NCI-H2227 treated with DMSO at 0.1 percent for 48 hours (cell line): Measurements from ENCODE around the gene CISD1.
A peak's percentile ranks its signal among the peaks of the same experiment; 100 is the strongest.
"Not testable (repeated sequence)": the region's sequence is repeated elsewhere in the genome, so short reads cannot be mapped to it uniquely, and the experiment has no call there.

Experiments used
- DNase-seq: peaks from one replicate; lab custom pipeline; 2025; lab: John Stamatoyannopoulos, UW

Gene CISD1

DNA sequence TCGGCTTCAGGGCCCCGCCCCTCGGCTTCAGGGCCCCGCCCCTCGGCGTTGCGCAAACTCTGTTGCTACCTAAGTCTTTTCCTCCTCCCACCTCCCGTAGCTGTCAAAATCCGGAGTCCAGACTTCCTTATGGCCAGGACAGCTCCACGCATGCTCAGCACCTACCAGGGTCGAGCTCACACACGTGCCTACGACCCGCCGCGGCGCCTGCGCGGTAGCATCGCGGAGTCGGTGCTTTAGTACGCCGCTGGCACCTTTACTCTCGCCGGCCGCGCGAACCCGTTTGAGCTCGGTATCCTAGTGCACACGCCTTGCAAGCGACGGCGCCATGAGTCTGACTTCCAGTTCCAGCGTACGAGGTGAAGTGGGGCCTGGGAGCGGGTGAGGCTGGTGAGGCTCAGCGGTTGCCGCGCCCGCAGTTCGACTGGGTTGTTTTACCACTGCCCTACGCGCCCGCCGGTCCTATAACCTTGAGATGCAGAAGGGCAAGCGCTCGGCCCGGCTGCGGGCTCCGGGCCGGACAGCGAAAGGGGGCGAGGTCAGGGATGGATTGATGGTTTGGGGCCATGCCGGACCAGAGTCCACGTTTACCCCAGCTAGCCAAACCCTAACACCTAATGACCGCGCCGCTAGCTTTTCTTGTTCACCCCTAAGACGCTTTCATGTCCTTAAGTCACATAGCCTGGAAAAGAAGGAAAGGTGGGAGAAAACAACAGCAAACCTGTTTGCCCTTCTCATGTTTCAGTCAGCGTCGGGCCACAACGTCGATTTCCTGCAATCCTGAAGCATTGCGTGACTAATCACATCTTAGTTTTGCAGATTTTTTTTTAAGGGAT, at the start of gene CISD1:
TSS of gene CISD1 (plus strand) at position 217 of the 836 bp plus-strand sequence. CDS start at position 329, 112 bp downstream.
- DNase-seq = peak; percentile 93

DNA sequence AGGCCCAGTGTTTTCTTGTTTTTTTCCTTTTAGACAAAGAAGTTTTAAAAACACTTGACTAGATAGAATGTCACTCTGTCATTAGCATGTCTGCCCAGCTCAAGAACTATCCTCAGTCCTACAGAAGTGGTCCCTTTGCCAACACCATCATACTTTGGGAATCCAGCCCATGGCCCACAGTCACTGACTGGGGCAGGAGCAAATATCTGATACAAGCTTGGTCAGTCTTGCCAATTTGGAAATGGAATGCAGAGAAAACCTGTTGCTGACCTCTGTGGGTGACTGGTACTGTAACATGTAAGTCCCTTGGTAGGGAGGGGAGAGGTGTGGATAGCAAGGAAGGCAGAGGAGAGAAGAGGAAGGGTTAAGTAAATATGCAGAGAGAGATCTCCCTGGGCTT, 49.1 kb upstream of the CISD1 start:
- no peak for DNase-seq

- no peak for DNase-seq
Measured at GRCh38 chr10:58220769-58221451, 48.1 kb upstream of the CISD1 start.

GRCh38 chr10:58225654-58226053, 43.3 kb upstream of the CISD1 start:
- DNase-seq = no peak

- DNase-seq = not testable (repeated sequence)
Measured at GRCh38 chr10:58229856-58230255, 39.1 kb upstream of the CISD1 start.

DNA sequence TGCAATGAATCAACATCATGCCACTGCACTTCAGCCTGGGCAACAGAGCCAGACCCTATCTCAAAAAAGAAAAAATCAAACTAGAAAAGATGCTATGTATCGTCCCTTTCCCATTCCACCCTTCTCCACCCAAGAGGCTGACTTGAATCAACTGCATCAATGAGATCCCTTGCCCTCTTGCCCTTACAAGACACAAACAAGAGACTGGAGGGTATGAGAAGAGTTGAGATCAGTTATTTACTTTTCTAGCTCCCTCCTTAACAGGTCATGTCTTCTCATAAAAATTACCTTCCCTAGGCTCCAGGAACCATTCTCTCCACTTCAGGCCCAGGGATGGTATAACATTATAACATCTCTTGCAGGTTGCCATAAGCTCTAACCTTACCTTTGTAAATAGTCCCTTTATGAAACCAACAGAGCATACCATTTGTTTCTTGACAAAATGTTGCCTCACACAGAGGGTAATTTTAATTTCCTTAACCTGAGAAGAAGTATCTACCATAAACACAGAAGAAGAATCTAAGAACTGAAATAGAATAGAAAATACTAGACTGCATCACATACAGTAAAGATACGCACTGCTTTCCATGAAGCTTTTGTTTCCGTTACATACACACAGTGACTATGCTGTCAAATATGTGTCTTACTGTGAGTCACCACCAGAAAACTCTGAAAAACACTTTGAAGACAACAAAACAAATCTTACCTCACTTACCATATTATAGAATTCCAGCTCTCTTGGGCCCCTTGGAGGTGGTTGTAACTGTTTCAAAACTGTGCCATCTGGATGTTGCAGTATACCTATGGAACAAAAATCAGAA, 31.7 kb upstream of the CISD1 start:
- DNase-seq = no peak

DNA sequence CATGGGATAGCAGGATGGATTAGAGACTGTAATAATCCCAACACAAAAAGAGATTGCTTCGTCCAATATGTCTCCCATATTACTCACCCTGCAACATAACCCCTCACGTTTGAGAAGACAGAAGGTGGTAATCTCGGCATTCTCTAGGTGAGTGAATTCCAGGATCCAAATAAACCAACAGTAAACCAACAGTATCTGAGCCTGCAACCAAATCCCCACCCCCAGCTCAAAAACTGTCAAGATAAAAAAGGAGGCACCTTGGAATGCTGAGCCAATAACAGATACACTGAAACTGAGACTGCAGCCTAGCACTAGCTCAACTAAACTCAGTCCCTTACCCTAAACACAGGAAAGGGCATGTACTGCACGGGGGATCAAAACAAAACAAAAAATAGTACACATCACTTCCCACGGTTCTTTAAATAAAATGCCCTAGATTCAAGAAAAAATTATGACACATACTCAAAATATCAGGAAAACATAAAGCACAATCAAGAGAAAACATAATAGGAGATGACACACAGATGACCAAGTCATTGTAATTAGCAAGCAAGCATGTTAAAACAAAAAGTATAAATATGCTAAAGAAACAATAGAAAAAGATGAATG, 29.3 kb upstream of the CISD1 start:
- no peak for DNase-seq

GRCh38 chr10:58240531-58240930, 28.4 kb upstream of the CISD1 start:
- no peak for DNase-seq

GRCh38 chr10:58241346-58241745, 27.6 kb upstream of the CISD1 start:
- DNase-seq = no peak

DNA sequence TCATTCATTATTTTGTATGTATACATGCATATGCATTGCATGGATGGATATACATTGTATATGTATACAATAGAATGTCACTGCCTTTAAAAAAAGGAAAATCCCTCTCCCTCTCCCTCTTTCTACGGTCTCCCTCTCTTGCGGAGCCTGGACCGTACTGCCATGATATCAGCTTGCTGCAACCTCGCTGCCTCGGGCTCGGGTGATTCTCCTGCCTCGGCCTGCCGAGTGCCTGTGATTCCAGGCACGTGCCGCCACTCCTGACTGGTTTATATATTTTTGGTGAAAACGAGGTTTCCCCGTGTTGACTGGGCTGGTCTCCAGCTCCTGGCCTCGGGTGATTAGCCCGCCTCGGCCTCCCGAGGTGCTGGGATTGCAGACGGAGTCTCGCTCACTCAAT, 25.7 kb upstream of the CISD1 start:
- no peak for DNase-seq

- not testable (repeated sequence) for DNase-seq
Measured at GRCh38 chr10:58243801-58244200, 25.2 kb upstream of the CISD1 start.

GRCh38 chr10:58244242-58244641, 24.7 kb upstream of the CISD1 start:
- DNase-seq = not testable (repeated sequence)

DNA sequence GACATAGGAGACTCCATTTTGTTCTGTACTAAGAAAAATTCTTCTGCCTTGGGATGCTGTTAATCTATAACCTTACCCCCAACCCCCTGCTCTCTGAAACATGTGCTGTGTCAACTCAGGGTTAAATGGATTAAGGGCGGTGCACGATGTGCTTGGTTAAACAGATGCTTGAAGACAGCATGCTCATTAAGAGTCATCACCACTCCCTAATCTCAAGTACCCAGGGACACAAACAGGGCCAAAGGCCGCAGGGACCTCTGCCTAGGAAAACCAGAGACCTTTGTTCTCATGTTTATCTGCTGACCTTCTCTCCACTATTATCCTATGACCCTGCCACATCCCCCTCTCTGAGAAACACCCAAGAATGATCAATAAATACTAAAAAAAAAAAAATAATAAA, 24.3 kb upstream of the CISD1 start:
- not testable (repeated sequence) for DNase-seq

- DNase-seq = no peak
Measured at GRCh38 chr10:58253184-58253583, 15.8 kb upstream of the CISD1 start.

DNA sequence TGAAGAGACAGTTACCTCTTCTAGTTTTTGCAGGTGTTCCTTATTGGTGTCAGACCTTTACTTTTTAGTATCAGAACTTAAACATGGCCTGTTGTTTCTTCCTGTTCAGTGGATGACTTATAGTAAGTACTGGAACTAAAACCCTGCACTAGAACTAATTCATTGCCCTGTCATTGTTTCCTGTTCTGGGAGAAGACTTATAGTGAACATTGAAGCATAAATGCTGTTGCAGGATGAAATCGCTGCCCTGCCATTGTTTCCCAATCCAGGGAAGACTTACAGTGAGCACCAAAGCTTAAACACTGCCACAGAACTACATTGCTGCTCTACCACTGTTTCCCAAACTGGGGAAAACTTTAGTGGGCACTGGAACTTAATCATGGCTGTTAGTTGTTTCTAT, 14.3 kb upstream of the CISD1 start:
- no peak for DNase-seq

DNA sequence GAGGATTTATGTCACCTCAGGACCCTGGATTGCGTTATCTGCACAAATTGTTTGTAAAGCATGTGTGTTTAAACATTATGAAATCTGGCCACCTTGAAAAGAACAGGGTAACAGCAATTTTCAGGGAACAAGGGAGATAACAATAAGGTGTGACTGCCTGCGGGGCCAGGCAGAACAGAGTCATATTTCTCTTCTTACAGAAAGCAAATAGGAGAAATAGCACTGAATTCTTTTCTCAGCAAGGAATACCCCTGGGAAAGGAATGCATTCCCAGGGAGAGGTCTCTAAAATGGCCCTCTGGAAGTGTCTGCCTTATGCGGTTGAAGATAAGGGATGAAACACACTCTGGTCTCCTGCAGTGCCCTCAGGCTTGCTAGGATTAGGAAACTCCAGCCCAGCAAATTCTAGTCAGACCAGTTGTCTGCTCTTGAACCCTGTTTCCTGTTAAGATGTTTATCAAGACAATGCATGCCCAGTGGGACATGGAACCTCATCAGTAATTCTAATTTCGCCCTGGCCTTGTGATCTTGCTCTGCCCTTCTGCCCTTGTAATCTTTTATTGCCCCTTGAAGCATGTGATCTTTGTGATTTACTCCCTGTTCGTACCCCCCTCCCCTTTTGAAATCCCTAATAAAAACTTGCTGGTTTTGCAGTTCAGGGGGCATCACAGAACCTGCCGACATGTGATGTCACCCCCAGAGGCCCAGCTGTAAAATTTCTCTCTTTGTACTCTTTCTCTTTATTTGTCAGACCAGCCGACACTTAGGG, 12.8 kb upstream of the CISD1 start:
- not testable (repeated sequence) for DNase-seq

DNA sequence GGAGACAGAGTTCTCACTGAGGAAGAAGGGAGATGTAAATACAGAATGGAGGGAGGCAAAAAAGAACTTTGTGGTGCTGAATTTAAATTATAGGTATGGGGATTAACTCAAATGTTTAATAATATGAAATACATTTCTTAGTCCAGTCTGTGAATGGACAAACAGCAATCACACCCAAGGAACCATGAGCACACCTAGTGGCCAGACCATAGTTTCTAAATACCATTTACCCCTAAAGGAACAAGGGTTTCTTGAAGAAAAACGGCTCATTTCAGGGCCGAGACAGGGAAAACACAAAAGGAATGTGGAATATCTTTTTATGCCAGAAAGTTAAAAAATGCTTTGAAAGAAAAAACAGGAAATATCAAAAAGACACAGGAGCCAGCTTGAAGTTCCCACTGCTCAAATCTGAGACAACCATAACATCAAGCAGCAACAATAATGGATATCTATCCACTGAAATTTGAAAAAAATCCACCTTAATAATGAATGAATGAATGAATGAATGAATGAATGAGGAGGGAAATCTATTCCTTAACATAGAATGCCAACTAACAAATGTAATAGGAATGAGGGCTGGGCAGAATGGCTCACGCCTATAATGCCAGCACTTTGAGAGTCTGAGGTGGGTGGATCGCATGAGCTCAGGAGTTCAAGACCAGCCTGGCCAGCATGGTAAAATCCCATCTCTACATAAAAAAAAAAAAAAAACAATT, 9.8 kb upstream of the CISD1 start:
- no peak for DNase-seq

DNA sequence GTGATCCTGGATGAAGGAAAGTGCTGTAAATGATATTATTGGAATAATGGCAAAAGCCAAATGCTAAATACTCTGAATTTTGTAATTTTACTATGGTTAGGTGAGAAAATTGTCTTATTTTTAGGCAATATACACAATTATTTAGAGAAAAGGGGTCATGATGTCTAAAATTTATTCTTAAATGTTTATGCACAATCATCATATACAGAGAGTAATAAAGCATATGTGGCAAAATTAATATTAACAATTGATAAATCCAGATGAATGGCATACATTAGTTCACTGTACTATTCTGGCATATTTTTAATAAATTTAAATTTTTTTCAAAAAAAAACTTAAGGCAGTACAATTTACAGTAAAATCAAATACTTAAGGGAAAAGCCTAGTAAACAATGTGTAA, 8.6 kb upstream of the CISD1 start:
- no peak for DNase-seq

- no peak for DNase-seq
Measured at GRCh38 chr10:58262766-58263165, 6.2 kb upstream of the CISD1 start.

- DNase-seq = no peak
Measured at GRCh38 chr10:58264780-58265179, 4.2 kb upstream of the CISD1 start.

DNA sequence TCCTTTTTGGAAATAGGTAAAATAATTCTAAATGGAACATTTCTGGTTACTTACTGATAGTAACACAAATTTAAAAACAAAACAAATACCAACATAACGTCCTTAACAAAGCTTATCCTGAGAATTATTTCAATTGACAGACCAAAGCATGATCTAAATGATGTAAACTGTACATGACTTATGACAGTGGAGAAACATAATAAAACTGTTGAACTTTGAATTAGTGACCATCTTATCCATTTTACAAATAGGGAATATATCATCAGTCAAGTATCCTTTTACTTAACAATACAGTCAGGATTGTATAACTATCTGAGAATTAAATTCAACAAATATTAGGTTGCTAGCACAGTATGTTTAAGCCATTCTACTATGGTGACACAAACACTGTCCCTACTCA, 3.7 kb upstream of the CISD1 start:
- DNase-seq = no peak
